ENCODE measurements around the gene LUZP1. TPM values are rescaled to one million over a fixed set of nuclear protein-coding genes. Genes with fewer than 3 reads are reported as not detected.

LUZP1 gene
- total and polyA plus RNA-seq, 2 donors (not counting 1 experiment from before 2014, with no cell fraction given): 18.8 to 27.2 TPM

- H3K27ac ChIP-seq (ENCODE audit: insufficient read depth, low read length): no peak overlapping the region
- no peak for TF ChIP-seq CTCF (conservative IDR thresholded peaks at IDR 0.05 in 1 of 2, IDR thresholded peaks at IDR 0.05 in 1 of 2; ENCODE audit: low read depth in 1 of 2, low read length in 2 of 2)
- no peak for TF ChIP-seq EZH2 (IDR thresholded peaks at IDR 0.05; ENCODE audit: low read length, missing control alignments)
- no peaks in the 10 kb centered on the region for H4K20me1 ChIP-seq (ENCODE audit: control insufficient read depth, extremely low read depth, insufficient read depth, low read length)
- no peak overlapping the region for H3K4me2 ChIP-seq (ENCODE audit: extremely low read depth, insufficient read depth, low read length)
- H3K36me3 ChIP-seq (ENCODE audit: control insufficient read depth, insufficient read depth, low read length): no peaks in the 10 kb centered on the region
- no peak overlapping the region for H2AFZ ChIP-seq (ENCODE audit: low read length)
- H3K9me3 ChIP-seq (ENCODE audit: control insufficient read depth, insufficient read depth, low read depth, low read length): no peaks in the 10 kb centered on the region
- DNase-seq (ENCODE audit: low read depth in 2 of 2): no peak
- H3K4me3 ChIP-seq (replicated peaks in 1 of 4; ENCODE audit: control extremely low read depth in 1 of 4, insufficient read depth in 1 of 4, low read depth in 3 of 4, low read length in 4 of 4): no peak overlapping the region
- no peaks in the 10 kb centered on the region for H3K27me3 ChIP-seq (ENCODE audit: control insufficient read depth, insufficient read depth, low read length)
- no peak overlapping the region for H3K9ac ChIP-seq (ENCODE audit: insufficient read depth, low read length)
- peaks cover 9% of the 10 kb centered on the region for H3K4me1 ChIP-seq (ENCODE audit: control insufficient read depth, extremely low read depth, insufficient read depth, low read length)
- peaks cover 23% of the 10 kb centered on the region for H3K79me2 ChIP-seq (ENCODE audit: control insufficient read depth, insufficient read depth, low read length)
Measured at GRCh38 chr1:23110391-23110790, 58.3 kb downstream of the LUZP1 start.

GRCh38 chr1:23108918-23109533 is 59.6 kb downstream of the LUZP1 start:
- Histone ChIP-seq H3K9me3 (ENCODE audit: control insufficient read depth, insufficient read depth, low read depth, low read length) (no peaks in the 10 kb centered on the region), H4K20me1 (ENCODE audit: control insufficient read depth, extremely low read depth, insufficient read depth, low read length) (no peaks in the 10 kb centered on the region), H3K79me2 (ENCODE audit: control insufficient read depth, insufficient read depth, low read length) (peaks cover 17% of the 10 kb centered on the region), H3K27ac (ENCODE audit: insufficient read depth, low read length) (no peak overlapping the region), H3K9ac (ENCODE audit: insufficient read depth, low read length) (no peak overlapping the region), H3K27me3 (ENCODE audit: control insufficient read depth, insufficient read depth, low read length) (no peaks in the 10 kb centered on the region), H3K4me1 (ENCODE audit: control insufficient read depth, extremely low read depth, insufficient read depth, low read length) (peaks cover 9% of the 10 kb centered on the region), H2AFZ (ENCODE audit: low read length) (no peak overlapping the region), H3K4me3 (replicated peaks in 1 of 4; ENCODE audit: control extremely low read depth in 1 of 4, insufficient read depth in 1 of 4, low read depth in 3 of 4, low read length in 4 of 4) (no peak overlapping the region), H3K4me2 (ENCODE audit: extremely low read depth, insufficient read depth, low read length) (no peak overlapping the region), H3K36me3 (ENCODE audit: control insufficient read depth, insufficient read depth, low read length) (no peaks in the 10 kb centered on the region)
- DNase-seq (ENCODE audit: low read depth in 2 of 2): no peak
- no peak for TF ChIP-seq CTCF (conservative IDR thresholded peaks at IDR 0.05 in 1 of 2, IDR thresholded peaks at IDR 0.05 in 1 of 2; ENCODE audit: low read depth in 1 of 2, low read length in 2 of 2)
- TF ChIP-seq EZH2 (IDR thresholded peaks at IDR 0.05; ENCODE audit: low read length, missing control alignments): no peak

- peaks cover 41% of the 10 kb centered on the region for H3K4me1 ChIP-seq (ENCODE audit: control insufficient read depth, extremely low read depth, insufficient read depth, low read length)
- H3K79me2 ChIP-seq (ENCODE audit: control insufficient read depth, insufficient read depth, low read length): peaks cover 2% of the 10 kb centered on the region
Measured at GRCh38 chr1:23103001-23103889, 65.4 kb downstream of the LUZP1 start.

More at GRCh38 chr1:23103001-23103889, 65.4 kb downstream of the LUZP1 start:
- H3K4me2 ChIP-seq (ENCODE audit: extremely low read depth, insufficient read depth, low read length): peak overlapping the region; percentile 25
- H2AFZ ChIP-seq (ENCODE audit: low read length): no peak overlapping the region
- H3K4me3 ChIP-seq (replicated peaks in 1 of 4; ENCODE audit: control extremely low read depth in 1 of 4, insufficient read depth in 1 of 4, low read depth in 3 of 4, low read length in 4 of 4): no peak overlapping the region
- no peaks in the 10 kb centered on the region for H3K36me3 ChIP-seq (ENCODE audit: control insufficient read depth, insufficient read depth, low read length)
- no peaks in the 10 kb centered on the region for H3K27me3 ChIP-seq (ENCODE audit: control insufficient read depth, insufficient read depth, low read length)
- H4K20me1 ChIP-seq (ENCODE audit: control insufficient read depth, extremely low read depth, insufficient read depth, low read length): no peaks in the 10 kb centered on the region
- peak in 1 of 2 donors; percentile 67 for DNase-seq (ENCODE audit: low read depth in 2 of 2)
- TF ChIP-seq EZH2 (IDR thresholded peaks at IDR 0.05; ENCODE audit: low read length, missing control alignments): no peak
- TF ChIP-seq CTCF (conservative IDR thresholded peaks at IDR 0.05 in 1 of 2, IDR thresholded peaks at IDR 0.05 in 1 of 2; ENCODE audit: low read depth in 1 of 2, low read length in 2 of 2): no peak
- no peaks in the 10 kb centered on the region for H3K9me3 ChIP-seq (ENCODE audit: control insufficient read depth, insufficient read depth, low read depth, low read length)
- no peak overlapping the region for H3K9ac ChIP-seq (ENCODE audit: insufficient read depth, low read length)
- peak overlapping the region; percentile 83 for H3K27ac ChIP-seq (ENCODE audit: insufficient read depth, low read length)

Measured in fibroblast of lung (primary cell).